ENCODE data around the gene HOXB3.

Gene HOXB3

GRCh38 chr17:48589831-48590606, at the start of gene HOXB3:
HOXB3 (minus strand) TSS chr17:48590241; CDS start chr17:48552474, 37,767 bp downstream.
- DNase-seq: no peak

DNA sequence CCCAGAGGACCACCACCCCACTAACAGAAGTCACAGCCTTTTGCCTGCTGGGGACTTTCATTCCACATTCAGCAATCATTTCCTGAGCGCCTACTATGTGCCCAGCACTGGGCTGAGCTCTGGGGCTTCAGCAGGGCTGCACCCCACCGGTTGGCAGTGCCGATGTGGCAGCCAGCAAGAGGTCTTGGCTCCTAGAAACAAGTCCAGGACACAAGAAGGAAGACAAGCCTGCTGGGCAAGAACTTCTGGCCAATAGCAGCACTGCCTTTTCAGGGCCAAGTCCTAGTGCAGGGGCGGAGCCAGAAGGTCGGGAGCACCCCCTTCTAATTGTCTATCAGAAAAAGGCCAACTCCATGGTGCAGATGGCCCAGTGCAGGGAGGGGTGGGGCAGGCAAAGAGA, 49.1 kb upstream of the HOXB3 start:
- no peak for DNase-seq

DNA sequence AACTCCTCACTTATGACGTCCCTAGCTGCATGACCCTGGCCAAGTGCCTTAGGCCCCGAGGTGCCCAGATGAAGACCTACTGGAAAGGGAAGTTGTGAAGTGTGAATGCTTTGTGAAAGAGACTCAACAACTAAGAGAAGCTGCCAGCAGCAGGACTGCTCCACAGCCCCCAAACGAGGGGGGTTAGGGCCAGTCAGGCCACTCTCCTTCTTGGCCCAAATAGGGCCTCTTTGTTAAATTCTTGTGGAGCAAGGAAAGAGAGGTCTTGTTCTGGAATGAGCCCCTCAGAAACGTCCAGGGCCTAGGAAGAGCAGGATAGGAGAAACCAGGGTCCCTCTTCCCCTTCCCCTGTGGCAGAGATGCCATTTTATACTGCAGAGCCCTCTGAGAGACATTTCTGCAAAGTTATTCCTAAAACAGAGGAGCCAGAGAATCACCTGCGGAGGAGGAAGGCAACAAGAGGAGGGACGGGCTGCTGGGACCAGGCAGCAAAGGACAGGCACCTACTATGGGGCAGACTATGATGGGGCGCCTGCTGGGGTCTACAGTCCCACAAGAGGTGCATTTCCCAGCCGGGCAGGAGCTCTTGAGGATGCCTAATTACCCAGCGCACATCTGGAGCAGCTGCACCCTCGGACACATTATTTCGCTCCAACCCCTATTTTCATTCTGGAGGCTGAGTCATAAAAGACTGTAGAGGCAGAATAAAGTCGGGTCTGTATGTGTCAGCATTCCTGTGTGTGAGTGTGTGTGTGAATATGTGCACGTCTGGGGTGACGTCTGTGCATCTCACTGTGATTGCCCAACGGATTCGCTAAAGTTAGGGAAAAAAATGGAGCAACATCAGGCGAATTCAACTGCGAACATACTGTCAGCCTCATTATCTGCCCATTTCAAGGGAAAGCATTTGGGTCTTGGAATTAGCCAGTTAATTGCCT, 47.6 kb upstream of the HOXB3 start:
- no peak for DNase-seq

GRCh38 chr17:48636177-48637018, 46.4 kb upstream of the HOXB3 start:
- peak; percentile 73 for DNase-seq

GRCh38 chr17:48634493-48635208, 44.6 kb upstream of the HOXB3 start:
- DNase-seq: no peak

DNA sequence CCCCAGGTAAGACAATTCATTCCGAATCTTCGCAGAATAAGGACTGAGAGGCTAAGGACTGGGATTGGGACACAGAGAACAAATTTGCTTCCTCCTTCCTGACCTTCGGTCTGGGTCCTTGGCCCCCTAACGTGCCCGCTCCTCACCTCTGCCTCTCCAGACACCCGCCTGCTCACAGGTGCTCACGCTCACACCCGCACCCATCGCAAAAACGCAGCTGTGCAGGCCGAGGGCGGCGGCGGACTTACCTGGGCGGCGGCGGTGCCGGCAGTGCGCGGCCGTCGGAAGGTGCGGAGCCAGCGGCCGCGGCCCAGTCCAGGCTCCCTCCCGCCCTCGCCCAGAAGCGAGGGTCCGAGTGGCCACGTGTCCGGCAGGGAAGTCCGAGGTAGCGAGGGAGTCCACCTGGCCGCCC, 43.2 kb upstream of the HOXB3 start:
- DNase-seq: no peak

DNA sequence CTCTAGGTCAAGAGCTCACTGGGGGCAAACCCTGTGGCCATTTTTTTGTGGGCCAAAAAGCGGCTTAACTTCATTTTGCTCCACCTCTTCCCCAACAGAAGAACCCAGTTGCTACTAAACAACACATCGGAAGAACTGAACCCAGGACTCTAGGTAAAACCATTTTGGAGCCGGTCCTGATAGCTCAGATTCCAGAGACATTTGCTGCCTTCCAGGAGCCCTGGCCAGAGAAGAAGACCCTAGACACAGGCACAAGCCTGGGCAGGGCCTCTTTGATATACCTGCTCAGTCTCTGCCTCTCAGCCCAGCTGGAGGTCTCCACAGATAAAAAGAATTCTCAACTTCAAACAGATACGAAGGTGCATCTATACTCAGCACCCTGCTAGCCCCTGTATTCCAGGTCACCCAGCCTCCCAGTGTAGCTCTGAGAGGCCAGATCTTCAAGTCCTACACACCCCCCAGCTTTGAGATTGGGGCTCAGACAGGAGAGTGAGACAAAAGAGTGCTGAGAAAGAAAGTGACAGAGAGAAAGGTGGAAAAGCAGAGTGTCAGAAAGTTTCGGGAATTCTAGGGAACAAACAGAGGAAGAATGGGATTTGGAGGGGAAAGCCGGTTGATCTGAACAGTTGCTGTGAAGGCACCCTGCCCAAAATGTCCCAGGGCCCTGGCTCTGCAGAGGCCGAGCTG, 42.7 kb upstream of the HOXB3 start:
- DNase-seq: no peak

GRCh38 chr17:48631693-48632578, 41.9 kb upstream of the HOXB3 start:
- no peak for DNase-seq

- no peak for DNase-seq
These were observed 41.1 kb upstream of the HOXB3 start for GRCh38 chr17:48630925-48631692.

GRCh38 chr17:48630009-48630924, 40.2 kb upstream of the HOXB3 start:
- DNase-seq: no peak

DNA sequence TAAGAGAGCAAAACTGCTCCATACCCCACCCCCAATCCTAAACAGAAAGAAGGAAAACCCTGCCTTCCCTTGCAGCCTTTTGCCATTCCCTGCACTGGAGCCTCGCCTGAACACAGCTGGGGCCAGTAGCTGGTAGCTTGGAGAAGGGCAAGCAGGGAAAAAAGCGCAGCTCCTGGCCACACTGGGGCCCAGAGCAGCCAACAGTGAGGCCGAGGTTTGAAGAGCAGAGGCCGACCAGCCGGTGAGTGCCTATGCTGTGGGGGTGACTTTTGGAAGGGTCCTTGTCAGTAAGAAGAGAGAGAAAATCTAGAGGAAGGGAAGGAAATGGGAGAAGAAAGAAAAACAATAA, 39.3 kb upstream of the HOXB3 start:
- DNase-seq: no peak

DNA sequence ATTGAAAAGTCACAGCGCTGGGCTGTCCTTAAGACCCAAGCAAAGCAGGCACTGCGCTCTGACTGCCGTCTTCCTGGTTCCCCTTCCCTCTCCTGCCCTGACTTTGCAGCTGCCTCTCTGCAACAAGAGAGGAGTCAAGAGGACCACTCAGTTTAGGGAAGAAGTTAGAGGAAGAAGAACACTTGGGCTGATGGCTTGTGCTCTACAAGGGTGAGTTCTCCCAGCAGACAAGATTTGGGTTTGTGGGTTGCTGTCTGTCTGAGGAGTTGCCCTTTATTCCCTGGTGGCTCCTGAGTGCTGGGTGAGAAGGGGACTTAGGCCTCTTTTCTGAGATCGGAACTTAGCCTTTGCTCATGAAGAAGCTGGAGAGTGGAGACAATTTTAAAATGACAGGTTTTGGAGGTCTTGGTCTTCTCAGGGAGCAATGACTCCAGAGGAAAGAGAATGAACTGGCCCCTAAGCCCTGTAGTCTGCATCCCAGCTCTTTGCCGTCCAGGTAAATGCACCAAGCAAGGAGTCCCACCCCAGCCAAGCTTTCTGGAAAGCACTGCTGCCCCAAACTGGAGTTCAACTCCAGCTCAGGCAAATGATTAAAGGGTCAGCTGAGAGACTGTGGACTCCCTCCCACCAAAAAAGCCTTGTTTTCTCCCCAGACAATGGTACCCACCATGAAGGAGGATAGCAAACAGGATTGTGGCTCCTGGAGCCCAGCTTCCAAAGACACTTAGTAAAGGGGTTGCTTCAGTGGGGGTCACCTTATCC, 38.8 kb upstream of the HOXB3 start:
- no peak for DNase-seq

DNA sequence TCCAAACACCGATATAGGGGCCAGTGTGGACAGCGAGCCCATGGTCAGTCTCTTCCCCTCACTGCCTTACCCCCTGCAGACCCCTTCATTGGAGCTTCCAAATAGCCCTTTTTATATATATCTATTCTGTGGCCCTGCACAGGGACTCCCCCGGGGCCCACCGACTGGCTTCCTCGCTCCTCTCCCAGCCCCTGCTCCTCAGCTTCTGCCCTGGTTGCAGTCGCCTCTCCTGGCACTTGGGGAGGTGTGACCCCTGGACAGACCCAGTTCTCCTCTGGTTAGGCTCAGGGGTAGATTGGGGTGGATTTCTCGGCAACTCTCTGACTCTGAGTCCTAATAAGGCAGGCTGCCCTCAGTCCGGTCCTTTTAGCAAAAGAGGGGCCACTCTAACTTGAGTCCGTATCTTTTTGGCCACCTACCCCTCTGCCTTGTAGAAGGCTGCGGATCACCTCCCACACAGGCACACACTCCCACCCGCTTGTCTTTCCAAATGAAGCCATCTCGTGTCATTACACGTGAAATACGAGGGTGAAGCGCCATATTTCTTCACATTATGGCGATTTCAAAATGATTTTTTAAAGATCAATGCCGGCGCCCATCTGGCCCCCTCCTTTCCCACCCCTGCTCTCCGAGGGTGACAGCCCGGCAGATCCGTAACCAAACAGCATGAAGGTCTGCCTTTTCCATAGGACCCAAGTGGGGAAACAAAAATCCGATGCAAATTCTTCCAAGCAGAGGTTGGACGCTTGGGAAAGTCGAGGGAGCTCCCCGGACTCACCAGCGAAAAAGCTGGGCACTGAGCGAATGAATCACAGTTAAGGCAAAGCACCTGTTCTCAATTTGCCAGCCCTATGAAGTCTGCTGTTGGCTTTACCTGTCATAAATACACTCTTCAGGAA, 37.8 kb upstream of the HOXB3 start:
- DNase-seq: no peak

- no peak for DNase-seq
These were observed 37.1 kb upstream of the HOXB3 start for GRCh38 chr17:48627118-48627597.

DNA sequence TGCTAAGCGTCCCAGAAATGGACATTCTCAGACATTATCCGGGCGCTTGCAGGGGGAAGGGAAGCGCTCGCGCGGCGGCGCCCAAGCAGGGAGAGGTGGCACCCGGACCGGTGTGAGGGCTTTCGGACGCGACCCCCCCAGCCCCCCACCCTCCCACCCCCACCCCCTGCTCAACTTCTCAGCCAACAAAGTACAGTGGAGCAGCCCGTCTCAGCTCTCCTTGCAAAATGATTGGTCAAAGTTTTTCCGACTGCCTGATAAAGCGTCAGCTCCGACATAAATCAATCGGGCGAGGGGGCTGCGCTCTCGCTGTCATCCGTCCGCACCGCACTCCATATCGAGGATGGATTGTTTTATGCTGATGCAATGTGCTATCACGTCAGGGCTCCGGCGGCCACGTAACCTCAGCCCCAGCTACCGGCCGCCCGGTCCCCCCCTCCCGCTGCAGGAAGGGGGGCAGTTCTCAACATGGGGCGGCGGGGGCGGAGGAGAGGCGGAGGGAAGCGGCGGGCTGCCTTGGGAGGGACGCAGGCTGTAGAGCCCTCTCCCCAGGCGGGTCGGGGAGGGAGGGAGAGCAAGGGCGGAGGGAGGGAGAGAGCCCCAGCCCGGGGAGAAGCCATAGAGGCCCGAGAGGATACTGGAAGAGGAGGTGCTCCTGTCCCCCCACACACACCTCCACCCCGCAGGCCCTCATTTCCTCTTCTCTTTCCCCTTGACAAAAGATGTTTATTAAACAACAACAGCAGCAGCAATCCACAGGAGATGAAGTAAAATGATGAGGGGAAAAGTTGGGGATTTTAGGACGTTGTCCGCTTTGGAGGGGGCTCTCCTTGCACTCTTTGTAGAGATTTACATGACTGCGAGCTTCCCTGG, 36.4 kb upstream of the HOXB3 start, which contains the start of gene HOXB9:
Gene HOXB9, minus strand, starts transcription at position 114 of the 873 bp plus-strand sequence. Its CDS starts 89 bp downstream, at position 25.
- DNase-seq: peak; percentile 70

All from activated naive CD4-positive, alpha-beta T cell treated with anti-CD3 and anti-CD28 coated beads, Interleukin-2, amount 50 U/mL, for 16 hours (primary cell).